ENCODE data around the gene TSHZ2.

DNA sequence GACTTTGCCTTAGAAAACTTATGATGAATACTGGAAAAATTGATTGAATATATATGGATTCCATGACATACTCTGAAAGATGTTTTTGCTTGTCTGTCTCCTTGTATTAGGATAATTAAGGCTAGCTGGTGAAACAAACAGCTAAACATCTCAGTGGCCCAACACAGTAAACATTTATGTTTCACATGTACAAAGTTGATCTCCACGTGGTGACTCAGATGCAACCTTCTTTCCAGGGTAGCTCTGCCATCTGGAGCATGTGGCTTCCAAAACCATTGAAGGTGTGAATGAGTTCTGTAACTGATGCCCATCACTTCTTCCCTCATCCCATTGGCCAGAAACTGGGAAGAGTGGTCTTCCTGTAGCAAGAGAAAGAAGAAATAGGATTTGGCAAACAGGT is 196.3 kb downstream of the TSHZ2 start:
- TF ChIP-seq POLR2A (IDR thresholded peaks at IDR 0.05; ENCODE audit: borderline replicate concordance, extremely low read depth, insufficient read depth, insufficient read length) = no peak
- TF ChIP-seq, protein P1, sequence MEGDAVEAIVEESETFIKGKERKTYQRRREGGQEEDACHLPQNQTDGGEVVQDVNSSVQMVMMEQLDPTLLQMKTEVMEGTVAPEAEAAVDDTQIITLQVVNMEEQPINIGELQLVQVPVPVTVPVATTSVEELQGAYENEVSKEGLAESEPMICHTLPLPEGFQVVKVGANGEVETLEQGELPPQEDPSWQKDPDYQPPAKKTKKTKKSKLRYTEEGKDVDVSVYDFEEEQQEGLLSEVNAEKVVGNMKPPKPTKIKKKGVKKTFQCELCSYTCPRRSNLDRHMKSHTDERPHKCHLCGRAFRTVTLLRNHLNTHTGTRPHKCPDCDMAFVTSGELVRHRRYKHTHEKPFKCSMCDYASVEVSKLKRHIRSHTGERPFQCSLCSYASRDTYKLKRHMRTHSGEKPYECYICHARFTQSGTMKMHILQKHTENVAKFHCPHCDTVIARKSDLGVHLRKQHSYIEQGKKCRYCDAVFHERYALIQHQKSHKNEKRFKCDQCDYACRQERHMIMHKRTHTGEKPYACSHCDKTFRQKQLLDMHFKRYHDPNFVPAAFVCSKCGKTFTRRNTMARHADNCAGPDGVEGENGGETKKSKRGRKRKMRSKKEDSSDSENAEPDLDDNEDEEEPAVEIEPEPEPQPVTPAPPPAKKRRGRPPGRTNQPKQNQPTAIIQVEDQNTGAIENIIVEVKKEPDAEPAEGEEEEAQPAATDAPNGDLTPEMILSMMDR (IDR thresholded peaks at IDR 0.05 in 2 of 3, conservative IDR thresholded peaks at IDR 0.05 in 1 of 3; ENCODE audit: borderline replicate concordance in 1 of 3, insufficient read depth in 1 of 3, low read depth in 2 of 3, low read length in 2 of 3) = no peak
- TF ChIP-seq, protein P2, sequence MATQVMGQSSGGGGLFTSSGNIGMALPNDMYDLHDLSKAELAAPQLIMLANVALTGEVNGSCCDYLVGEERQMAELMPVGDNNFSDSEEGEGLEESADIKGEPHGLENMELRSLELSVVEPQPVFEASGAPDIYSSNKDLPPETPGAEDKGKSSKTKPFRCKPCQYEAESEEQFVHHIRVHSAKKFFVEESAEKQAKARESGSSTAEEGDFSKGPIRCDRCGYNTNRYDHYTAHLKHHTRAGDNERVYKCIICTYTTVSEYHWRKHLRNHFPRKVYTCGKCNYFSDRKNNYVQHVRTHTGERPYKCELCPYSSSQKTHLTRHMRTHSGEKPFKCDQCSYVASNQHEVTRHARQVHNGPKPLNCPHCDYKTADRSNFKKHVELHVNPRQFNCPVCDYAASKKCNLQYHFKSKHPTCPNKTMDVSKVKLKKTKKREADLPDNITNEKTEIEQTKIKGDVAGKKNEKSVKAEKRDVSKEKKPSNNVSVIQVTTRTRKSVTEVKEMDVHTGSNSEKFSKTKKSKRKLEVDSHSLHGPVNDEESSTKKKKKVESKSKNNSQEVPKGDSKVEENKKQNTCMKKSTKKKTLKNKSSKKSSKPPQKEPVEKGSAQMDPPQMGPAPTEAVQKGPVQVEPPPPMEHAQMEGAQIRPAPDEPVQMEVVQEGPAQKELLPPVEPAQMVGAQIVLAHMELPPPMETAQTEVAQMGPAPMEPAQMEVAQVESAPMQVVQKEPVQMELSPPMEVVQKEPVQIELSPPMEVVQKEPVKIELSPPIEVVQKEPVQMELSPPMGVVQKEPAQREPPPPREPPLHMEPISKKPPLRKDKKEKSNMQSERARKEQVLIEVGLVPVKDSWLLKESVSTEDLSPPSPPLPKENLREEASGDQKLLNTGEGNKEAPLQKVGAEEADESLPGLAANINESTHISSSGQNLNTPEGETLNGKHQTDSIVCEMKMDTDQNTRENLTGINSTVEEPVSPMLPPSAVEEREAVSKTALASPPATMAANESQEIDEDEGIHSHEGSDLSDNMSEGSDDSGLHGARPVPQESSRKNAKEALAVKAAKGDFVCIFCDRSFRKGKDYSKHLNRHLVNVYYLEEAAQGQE (IDR thresholded peaks at IDR 0.05; ENCODE audit: low read depth) = no peak
- TF ChIP-seq CEBPB (IDR thresholded peaks at IDR 0.05; ENCODE audit: low read depth) = no peak

Data from HCT116 (cell line).